GM21526 (cell line): Measurements from ENCODE around the gene SPSB1.

Source experiments
- ATAC-seq: cut with Tn5 transposase; IDR thresholded peaks from one replicate; pipeline ENCODE4 v1.9.1; 2021; ENCODE audit warnings: moderate library complexity; ENCODE audit not compliant: unreplicated experiment, low FRiP score

The SPSB1 gene

DNA sequence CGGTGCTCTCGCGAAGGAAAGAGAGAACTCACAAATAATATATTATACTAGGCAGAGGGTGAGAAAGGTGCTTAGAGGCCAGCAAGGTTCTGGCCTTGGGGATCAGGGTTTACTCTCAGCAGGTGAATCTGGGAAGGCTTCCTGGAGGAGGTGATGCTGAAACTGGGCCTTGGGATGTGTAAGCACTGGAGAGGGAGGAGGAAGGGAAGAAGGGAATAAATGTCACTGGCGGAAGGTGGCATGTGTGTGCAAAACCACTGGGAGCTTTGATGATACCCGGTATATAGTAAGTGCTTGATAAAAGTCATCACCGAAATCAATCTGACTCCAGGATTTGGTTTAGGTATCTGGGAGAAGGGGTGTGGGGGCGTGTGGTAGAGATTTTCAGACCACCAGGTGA lies 24.4 kb downstream of the SPSB1 start:
- no peak for ATAC-seq

DNA sequence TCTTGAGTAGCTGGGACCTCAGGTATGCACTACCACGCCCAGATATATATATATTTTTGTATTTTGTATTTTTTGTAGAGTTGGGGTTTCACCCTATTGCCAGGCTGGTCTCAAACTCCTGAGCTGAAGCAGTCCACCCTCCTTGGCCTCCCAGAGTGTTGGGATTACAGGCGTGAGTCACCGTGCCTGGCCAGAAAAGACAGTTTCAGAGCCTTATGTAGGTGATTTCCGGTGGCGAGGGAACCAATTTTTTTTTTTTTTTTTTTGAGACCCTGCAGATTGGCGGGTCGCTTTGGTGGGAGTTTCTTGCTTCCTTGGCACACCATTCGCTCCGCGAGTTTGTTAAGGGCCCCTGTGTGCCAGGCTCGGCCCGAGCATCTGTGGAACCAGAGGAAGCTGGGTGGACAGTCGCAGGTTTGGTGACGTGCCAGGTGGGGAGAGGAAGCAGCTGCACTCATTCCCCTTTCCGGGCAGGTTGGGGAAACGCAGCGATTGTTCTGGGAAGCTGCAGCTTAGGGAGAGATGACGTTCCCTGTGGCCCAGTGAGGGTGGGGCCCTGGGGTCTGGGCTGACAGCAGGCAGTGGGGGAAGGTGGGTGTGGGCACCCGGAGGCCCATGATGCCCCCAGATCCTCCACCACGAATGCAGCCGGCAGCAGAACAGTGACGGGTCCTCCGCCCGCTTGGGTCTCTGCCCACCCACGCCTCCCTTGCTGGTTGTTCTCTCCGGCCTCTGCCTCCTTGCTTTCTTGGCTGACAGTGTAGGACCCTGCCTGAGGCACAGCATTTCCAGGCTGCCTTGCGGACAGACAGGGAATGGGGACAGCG lies 25.1 kb downstream of the SPSB1 start:
- ATAC-seq, result no peak

DNA sequence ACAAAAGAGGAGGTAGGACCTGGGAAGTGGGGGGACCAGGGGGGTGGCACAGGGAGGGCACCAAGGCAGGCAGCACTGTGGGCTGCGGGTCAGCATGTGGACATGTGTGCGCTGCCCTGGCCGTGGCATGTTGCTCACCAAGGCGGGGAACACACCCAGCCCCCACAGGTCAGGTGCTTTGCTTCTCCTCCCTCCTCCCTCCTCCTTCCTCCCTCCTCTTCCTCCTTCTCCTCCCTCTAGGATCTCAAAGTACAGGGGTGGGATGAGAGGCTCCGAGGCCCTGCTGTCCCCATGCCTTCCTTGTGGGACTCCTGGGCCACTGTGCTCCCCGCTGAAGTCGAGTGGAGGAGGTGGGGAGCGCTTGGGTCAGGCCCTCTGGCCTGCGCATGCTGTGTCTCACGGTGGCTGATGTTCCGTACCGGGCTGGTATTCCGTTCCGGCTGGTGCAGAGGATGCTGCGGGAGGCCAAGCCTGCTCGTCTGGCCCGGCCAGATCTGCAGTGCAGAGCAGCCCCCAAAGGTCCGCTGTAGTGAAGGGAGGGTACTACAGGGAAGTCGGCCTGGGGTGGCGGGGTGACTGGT lies 26.6 kb downstream of the SPSB1 start:
- no peak for ATAC-seq

- ATAC-seq, result no peak
These were observed 27.3 kb downstream of the SPSB1 start for GRCh38 chr1:9319789-9320519.

DNA sequence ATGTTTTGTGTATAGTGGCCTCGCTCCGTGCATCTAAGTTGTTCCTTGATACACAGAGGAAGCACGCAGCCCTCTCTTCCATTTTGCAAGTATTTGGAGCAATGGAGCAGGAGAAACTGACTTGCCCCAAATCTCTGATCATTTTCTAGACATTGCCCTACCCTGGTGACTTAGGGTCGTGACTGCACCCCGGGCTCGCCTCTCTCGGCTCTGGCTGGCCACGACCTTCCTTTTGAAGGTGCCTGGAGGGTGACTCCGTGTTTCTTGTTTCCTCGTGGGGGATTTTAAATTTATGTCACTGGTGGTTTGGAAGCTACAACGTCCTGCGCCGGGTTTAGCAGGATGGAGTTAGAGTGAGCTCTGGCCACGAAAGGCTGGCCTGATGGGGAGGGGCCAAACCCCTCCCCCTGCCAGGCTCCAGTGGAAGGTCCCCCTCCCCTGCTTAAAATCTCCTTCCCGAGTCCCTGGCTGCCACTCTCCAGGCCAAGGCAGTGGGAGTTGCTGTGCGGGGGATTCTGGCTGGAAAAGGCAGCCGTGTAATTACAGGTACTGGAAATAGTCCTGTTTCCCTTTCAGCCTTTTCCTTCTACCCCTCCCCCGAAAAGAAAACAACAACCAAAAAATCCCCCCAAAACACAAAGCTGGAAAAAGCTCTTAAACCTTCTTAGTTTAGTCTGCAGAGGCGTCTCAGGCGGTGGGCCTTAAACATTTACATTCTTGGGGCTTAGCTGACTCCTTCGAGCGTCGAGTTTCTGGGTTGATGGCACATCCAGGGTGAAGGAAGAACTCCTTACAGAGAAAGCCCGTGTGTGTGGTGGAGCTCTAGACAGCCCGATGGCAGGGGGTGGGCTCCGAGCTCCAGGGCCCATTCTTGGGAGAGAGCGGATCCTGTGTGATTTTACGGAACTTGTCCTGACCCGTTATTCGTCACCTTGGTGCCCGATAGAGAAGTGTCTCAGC lies 28.1 kb downstream of the SPSB1 start:
- no peak for ATAC-seq

GRCh38 chr1:9321480-9321849 lies 28.8 kb downstream of the SPSB1 start:
- no peak for ATAC-seq

DNA sequence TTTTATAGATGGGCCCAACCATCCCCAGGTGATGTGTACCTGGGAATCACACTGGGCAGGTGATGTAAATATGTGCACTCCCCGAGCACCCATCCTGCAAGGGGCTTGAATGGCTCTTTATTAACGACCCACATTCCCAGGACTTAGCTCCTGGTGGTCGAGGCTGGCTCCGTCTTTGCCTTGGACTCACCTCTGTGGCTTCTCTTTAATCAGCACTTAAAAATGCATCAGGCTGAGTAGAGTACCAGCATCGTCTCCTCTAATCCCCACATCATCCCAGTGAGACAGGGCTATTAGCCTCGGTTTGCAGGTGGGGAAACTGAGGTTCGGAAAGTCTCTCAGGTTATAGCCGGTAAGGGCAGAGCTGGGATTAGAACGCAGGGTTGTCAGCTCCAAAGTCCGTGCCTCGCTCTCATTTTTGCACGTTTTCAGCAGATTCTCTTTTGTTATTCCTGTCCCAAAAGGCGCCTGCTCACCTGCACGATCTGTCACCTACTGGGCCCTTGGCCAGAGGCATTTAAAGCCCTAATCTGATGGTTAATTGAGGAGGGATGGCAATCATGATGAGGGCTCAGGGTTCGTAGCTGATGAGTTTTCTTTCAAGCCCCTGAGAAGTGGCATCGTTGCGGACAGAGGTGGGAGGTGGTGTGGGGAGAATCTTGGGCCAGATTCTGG lies 29.4 kb downstream of the SPSB1 start:
- ATAC-seq, result no peak

GRCh38 chr1:9322661-9323244 lies 30.1 kb downstream of the SPSB1 start:
- ATAC-seq, result no peak

DNA sequence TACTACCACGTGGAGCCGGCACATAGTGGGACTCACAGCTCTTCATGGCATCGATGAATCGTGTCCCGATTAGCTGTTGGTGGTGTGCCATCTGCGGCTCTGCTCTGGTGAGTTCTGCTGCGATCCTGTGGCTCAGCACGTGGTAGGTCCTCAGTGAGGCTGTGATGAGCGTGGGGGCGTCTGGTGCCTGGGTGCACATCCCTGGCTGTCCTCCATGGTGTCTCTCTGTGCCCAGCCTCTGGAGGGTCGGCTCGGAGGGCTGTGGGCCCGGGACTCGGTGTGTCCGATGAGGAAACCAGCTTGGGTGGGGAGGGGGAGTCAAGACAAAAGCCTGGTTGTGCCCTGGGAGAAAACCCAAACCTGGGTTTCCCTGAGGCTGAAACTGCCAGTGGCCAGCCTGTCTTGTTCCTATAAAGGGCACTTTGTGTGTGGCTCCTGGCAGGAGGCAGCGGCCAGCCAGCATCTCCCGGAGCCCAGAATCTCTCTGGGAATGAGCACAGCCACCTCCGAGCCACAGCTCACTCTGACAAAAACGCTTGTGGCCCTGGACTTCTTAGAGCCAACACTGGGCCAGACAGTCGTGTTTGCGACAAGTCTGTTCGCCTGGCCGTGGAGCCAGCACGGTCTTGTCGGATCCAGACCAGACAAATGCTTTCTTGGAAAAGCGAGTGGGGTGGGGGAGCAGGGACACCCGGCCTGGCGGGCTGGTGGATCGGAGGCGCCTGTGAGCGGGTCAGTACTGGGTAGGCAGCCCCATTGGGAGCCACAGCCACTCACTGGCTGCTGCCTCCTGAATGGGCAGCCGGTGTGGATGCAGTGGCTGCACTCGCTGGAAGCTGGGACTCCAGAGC lies 31.8 kb downstream of the SPSB1 start:
- no peak for ATAC-seq

GRCh38 chr1:9326596-9326995 lies 33.9 kb downstream of the SPSB1 start:
- no peak for ATAC-seq

GRCh38 chr1:9328201-9328600 lies 35.5 kb downstream of the SPSB1 start:
- ATAC-seq, result no peak

GRCh38 chr1:9328715-9329114 lies 36.0 kb downstream of the SPSB1 start:
- no peak for ATAC-seq

- no peak for ATAC-seq
These were observed 38.3 kb downstream of the SPSB1 start for GRCh38 chr1:9331016-9331415.

DNA sequence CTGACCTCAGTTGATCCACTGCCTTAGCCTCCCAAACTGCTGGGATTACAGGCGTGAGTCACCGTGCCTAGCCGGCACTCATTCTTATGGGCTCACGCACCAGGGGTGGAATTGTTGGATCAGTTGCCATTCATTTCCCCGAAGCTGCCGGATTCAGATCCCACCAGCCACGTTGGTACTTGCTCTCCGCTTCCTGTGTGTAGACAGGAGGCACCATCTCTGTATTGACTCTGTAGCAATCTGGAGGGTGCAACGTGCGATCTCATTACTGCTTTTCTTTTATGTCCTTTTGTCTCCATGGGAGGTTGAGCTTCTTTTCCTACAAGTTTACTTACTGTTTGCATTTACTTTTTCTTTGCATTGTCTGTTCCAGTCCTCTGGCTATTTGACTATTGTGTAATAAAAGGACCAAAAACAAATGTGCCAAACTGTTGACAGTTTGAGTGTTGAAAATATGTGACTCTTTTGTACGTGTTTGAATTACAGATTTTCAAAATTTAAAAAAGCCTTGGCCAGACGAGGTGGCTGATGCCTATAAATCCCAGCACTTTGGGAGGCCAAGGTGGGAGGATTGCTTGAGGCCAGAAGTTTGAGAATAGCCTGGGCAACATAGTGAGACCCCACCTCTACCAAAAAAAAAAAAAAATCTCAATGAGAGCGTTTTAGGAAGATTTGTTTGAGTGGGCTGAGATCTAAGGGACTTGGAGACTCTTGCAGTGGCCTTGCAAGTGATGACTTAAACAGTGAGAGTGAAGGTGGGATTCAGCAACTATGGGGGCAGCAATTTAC lies 39.1 kb downstream of the SPSB1 start:
- ATAC-seq, result no peak

- ATAC-seq, result no peak
These were observed 39.9 kb downstream of the SPSB1 start for GRCh38 chr1:9332513-9333143.

DNA sequence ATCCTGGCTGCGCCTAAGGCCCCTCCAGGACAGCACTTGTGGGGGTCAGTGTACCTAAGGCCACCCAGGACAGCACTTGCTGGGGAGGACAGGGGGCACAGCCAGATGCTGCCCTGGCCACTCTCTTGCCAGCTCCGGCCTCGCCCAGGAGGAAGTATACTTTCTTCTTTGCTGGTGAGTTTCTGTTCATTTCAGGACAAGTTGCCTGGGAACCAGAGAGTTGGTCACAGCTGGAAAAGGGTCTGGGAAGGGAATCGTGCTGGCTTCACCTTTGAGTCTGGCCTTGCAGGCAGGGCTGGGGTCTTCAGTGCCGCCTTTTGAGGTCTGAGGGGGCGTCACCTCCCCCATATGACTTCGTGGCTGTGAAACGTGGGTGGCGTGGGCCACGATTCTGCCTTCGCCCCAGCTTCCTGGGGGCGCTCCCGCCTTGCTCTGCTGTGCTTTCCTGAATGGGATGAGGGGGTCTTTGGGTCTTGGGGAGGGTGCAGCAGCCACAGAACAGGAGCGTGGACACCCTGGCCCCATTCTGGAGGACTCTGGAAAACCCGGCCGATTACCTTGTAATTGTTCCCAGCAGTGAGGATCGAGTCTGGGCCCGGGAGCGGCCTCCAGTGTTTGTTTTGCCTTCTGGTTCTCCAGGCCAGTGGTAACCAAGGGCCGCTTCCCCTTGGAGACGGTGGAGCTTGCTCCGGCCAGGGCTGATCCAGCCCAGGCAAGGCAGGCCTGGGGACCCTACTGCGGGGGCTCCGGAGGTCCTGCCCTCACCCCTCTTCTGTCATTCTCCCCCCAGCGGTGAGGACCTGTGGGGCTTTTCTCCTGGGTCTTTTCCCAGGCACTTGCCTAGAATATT lies 45.9 kb downstream of the SPSB1 start:
- no peak for ATAC-seq
